Gastroesophageal sphincter (tissue), 4 donors: ENCODE results near the gene TBL3. TPM values are rescaled to one million over a fixed set of nuclear protein-coding genes. Genes with fewer than 3 reads are reported as not detected.

ENCODE experiments used
- ATAC-seq: fragments of 150-250 bp; one replicate; pipeline ENCODE4 v1.9.1; 2016; ENCODE audit warnings: mild to moderate bottlenecking, moderate library complexity
- H3K27ac ChIP-seq, 4 donors: fragments of 200-600 bp; sonication (generic) in 3 of 4; 1 replicate in 3 of 4; 2 replicates in 1 of 4; pipeline ENCODE4 v1.5.1; 2016 to 2019
- H3K27me3 ChIP-seq: fragments of 200-600 bp; sonication (generic); one replicate; pipeline ENCODE4 v1.5.1; 2019
- H3K36me3 ChIP-seq, 2 donors: fragments of 200-600 bp; sonication (generic); one replicate each; pipeline ENCODE4 v1.5.1; 2019; ENCODE audit warnings: control low read depth in 1 of 2
- H3K4me1 ChIP-seq, 3 donors: fragments of 200-600 bp; sonication (generic); 1 replicate in 2 of 3; 2 replicates in 1 of 3; pipeline ENCODE4 v1.5.1; 2016 to 2019; ENCODE audit warnings: control low read depth in 2 of 3
- H3K4me3 ChIP-seq, 2 donors: fragments of 200-600 bp; sonication (generic); one replicate each; pipeline ENCODE4 v1.5.1; 2019; ENCODE audit warnings: mild to moderate bottlenecking in 1 of 2, moderate library complexity in 1 of 2
- H3K9me3 ChIP-seq, 3 donors: fragments of 200-600 bp; sonication (generic); one replicate each; pipeline ENCODE4 v1.5.1; 2017 to 2019; ENCODE audit warnings: control low read depth in 2 of 3
- CTCF ChIP-seq, 4 experiments: fragments of 200-600 bp in 2 of 4; fragments of 450-650 bp in 2 of 4; sonication (generic) in 1 of 4; IDR thresholded peaks; one replicate each; pipeline ENCODE4 v1.5.1; 2017 to 2019; ENCODE audit warnings: antibody characterized with exemption in 4 of 4, mild to moderate bottlenecking in 2 of 4, moderate library complexity in 2 of 4
- EP300 ChIP-seq: sonication (generic); formaldehyde crosslinking; IDR thresholded peaks from one replicate; pipeline ENCODE4 v1.6.1; 2017; ENCODE audit warnings: antibody characterized with exemption, mild to moderate bottlenecking
- POLR2A ChIP-seq, 2 donors: fragments of 450-650 bp; IDR thresholded peaks; one replicate each; pipeline ENCODE4 v1.6.1; 2017; ENCODE audit warnings: antibody characterized with exemption in 2 of 2, mild to moderate bottlenecking in 2 of 2, moderate library complexity in 1 of 2
- POLR2AphosphoS5 ChIP-seq: sonication (generic); formaldehyde crosslinking; IDR thresholded peaks from one replicate; pipeline ENCODE4 v1.6.1; 2017; ENCODE audit warnings: antibody characterized with exemption
- WGBS, 2 donors: methylation state at CpG; one replicate each; pipeline ENCODE4 v1.1.5; 2018; ENCODE audit warnings: low coverage in 1 of 2; 5-methylcytosine and 5-hydroxymethylcytosine counted together
- total RNA-seq, 4 donors: library from RNA; depleted of rRNA; stranded (reverse); fragments of >200 nt; gene quantifications; one replicate each; pipeline ENCODE4 v1.1.0, GENCODE V29; 2016

The TBL3 gene
- total RNA-seq, 4 donors from 2014 or later = 26.7 to 38.6 (median 33.2) TPM

GRCh38 chr16:1963806-1964505 lies 7.9 kb upstream of the TBL3 start:
- no peak for TF ChIP-seq POLR2A (IDR thresholded peaks at IDR 0.05)
- TF ChIP-seq CTCF (IDR thresholded peaks at IDR 0.05) = peak in 2 of 4 experiments; percentile 19 to 46
- no peak for TF ChIP-seq EP300
- TF ChIP-seq POLR2AphosphoS5 = no peak
- H3K9me3 ChIP-seq = no peaks in the 10 kb centered on the region
- H3K36me3 ChIP-seq = peaks cover 0 to 27% of the 10 kb centered on the region in 2 donors
- H3K27me3 ChIP-seq = no peaks in the 10 kb centered on the region
- peaks cover 0 to 59% (median 22%) of the 10 kb centered on the region in 3 donors for H3K4me1 ChIP-seq
- H3K27ac ChIP-seq = peak overlapping the region; percentile 85 to 99 (median 98)
- whole genome bisulfite sequencing, 2 donors = 28 to 39% methylated on average over 11 to 14 of the region's 44 CpGs
- peak; percentile 2 for ATAC-seq
- H3K4me3 ChIP-seq = peak overlapping the region; percentile 50 to 93

- peak; percentile 99 for ATAC-seq
- 0% methylated on average over 24 of the region's 97 CpGs; no CpG with 5 or more reads in 1 of the 2 donors for WGBS, 2 donors
- Histone ChIP-seq H3K36me3 (peaks cover 0 to 27% of the 10 kb centered on the region in 2 donors), H3K9me3 (no peaks in the 10 kb centered on the region), H3K4me1 (peaks cover 0 to 54% (median 21%) of the 10 kb centered on the region in 3 donors), H3K27ac (peak within 1 kb of the TSS; percentile 85 to 99 (median 98)), H3K27me3 (no peaks in the 10 kb centered on the region), H3K4me3 (peak within 1 kb of the TSS; percentile 50 to 93)
- TF ChIP-seq POLR2A (IDR thresholded peaks at IDR 0.05) (peak; percentile 98 to 99), EP300 (no peak), CTCF (IDR thresholded peaks at IDR 0.05) (peak in 1 of 4 experiments; percentile 32), POLR2AphosphoS5 (peak; percentile 100)
These were observed 7.1 kb upstream of the TBL3 start, which contains the start of gene RPS2 for GRCh38 chr16:1964506-1965395. RPS2 (minus strand) TSS chr16:1964826; CDS start chr16:1964625, 201 bp downstream.

- Histone ChIP-seq H3K9me3 (no peaks in the 10 kb centered on the region), H3K4me3 (peak overlapping the region; percentile 50 to 93), H3K27me3 (no peaks in the 10 kb centered on the region), H3K27ac (peak overlapping the region; percentile 76 to 99 (median 98)), H3K4me1 (peaks cover 0 to 47% (median 16%) of the 10 kb centered on the region in 3 donors), H3K36me3 (peaks cover 0 to 27% of the 10 kb centered on the region in 2 donors)
- WGBS, 2 donors = 70 to 80% methylated on average over 1 to 2 of the region's 24 CpGs
- TF ChIP-seq POLR2AphosphoS5 = no peak
- no peak for ATAC-seq
These were observed 6.4 kb upstream of the TBL3 start for GRCh38 chr16:1965396-1966001.

- Histone ChIP-seq H3K9me3 (no peaks in the 10 kb centered on the region), H3K27ac (peak within 1 kb of the TSS in 3 of 4 donors; percentile 98 to 99 (median 98)), H3K27me3 (no peaks in the 10 kb centered on the region), H3K36me3 (peaks cover 0 to 18% of the 10 kb centered on the region in 2 donors), H3K4me3 (peak within 1 kb of the TSS in 1 of 2 donors; percentile 93), H3K4me1 (peaks cover 0 to 47% (median 18%) of the 10 kb centered on the region in 3 donors)
- no peak for ATAC-seq
- no CpG with 5 or more reads among the region's 6 CpGs for WGBS, 2 donors
- TF ChIP-seq POLR2A (IDR thresholded peaks at IDR 0.05) (no peak), POLR2AphosphoS5 (no peak), CTCF (IDR thresholded peaks at IDR 0.05) (no peak), EP300 (no peak)
These were observed 5.4 kb upstream of the TBL3 start, which contains the start of gene RNF151 for GRCh38 chr16:1966460-1966859. RNF151 (plus strand) TSS chr16:1966856; CDS start chr16:1966882, 26 bp downstream.
